GM18858 (cell line): ENCODE data around the gene SYCE1L.
"Not testable (repeated sequence)": the region's sequence is repeated elsewhere in the genome, so short reads cannot be mapped to it uniquely, and the experiment has no call there.

Source experiments
- ATAC-seq: cut with Tn5 transposase; IDR thresholded peaks from one replicate; pipeline ENCODE4 v1.9.1; 2021; ENCODE audit not compliant: unreplicated experiment

The SYCE1L gene, protein sequence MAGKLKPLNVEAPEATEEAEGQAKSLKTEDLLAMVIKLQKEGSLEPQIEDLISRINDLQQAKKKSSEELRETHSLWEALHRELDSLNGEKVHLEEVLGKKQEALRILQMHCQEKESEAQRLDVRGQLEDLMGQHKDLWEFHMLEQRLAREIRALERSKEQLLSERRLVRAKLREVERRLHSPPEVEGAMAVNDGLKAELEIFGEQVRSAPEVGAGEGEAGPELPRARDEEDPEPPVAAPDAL

DNA sequence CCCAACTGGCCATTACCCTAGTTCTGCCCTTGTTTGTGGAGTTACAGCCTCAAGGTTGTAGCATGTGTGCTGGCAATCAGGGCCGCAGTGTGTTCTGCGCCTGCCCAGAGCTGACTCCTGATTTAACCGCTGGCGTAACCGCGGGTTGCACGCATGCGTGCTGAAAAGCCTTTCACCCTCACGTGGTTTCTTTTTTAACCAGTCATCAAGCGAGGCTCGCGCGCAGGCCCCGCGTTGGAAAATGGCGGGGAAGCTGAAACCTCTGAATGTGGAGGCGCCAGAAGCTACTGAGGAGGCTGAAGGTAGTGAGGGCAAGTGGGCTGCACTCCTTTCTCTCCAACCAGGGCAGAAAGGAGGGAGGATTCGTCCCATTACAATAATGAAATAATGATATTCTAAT, at the start of gene SYCE1L:
SYCE1L (plus strand) TSS at position 198 of the 400 bp plus-strand sequence; CDS start at position 242, 44 bp downstream.
- ATAC-seq, result no peak

DNA sequence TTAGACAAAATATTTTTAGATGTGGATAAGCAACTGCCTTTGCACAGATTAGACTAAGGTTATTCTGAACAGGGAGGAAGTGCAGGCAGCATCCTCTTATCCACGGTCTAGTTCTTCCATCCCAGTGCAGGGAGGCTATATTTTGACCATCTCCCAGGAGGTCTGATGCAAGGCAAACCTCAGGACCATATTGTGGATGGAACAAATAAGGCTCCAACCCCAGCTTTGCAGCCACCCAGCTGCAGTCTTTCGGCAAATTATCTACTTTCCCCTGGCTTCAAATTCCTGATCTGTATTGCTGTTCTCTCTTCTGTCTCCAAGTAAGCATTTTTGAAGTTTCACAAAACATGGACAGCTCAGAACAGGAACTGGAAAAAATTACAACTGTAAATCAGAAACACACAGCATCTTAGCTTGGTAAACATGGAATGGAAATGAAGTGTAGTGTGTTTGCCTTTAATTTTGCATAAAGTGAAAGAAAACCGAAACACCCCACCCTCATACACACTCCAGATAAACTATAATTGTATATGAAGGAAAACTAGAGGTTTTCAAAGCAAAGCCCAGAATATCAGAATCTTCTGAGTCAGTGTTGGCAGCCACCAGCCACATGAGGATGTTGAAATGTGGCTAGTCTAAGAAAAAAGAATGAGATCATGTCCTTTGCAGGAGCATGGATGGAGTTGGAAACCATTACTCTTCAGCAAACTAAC, 41.7 kb upstream of the SYCE1L start:
- no peak for ATAC-seq

DNA sequence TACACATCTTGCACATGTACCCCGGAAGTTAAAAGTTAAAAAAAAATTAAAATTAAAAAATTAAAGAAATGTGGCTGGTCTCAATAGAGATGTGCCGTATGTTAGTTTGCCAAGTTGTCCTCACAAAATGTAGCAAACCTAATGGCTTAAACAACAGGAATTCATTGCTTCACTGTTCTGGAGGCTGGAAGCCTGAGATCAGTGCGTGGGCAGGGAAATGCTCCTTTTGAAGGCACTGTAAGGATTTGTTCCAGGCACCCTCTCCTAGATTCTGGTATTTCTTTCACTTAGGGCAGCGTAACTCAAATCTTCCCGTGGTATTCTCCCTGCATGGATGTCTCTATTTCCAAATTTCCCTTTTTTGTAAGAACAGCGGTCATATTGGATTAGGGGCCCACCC, 40.9 kb upstream of the SYCE1L start:
- ATAC-seq, result no peak

DNA sequence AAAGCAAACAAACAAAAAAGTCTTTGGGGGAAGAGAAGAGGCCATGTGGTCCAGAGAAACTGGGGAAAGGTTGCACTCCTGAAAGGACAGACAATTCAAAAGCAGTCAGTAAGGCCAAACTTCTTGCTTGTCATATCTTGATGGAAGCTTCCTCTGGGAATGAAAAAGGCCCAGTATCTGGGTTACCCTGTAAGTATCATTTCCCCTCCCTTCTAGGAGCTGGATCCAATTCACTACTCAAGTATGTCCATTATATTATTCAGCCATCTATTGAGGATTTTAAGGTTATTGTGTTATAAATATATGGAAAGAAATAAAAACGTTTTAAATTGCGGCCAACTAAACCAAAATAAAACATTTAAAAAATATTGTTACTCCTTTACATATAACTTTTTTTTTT, 34.2 kb upstream of the SYCE1L start:
- no peak for ATAC-seq

DNA sequence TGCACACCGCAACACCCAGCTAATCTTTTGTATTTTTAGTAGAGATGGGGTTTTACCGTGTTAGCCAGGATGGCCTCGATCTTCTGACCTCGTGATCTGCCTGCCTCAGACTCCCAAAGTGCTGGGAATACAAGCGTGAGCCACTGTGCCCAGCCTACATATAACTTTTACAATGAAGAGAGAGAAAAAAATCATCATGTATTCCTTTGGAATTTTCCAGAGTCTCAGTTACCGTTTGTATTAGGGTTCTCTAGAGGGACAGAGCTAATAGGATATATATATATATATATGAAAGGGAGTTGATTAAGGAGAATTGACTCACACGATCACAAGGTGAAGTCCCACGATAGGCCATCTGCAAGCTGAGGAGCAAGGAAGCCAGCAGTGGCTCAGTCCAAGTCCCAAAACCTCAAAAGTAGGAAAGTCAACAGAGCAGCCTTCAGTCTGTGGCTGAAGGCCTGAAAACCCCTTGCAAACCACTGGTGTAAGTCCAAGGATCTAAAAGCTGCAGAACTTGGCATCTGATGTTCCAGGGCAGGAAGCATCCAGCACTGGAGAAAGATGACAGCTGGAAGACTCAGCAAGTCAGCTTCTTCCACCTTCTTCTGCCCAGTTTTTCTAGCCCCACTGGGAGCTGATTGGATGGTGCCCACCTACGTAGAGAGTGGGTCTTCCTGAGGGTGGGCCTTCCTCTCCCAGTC, 33.5 kb upstream of the SYCE1L start:
- not testable (repeated sequence) for ATAC-seq

DNA sequence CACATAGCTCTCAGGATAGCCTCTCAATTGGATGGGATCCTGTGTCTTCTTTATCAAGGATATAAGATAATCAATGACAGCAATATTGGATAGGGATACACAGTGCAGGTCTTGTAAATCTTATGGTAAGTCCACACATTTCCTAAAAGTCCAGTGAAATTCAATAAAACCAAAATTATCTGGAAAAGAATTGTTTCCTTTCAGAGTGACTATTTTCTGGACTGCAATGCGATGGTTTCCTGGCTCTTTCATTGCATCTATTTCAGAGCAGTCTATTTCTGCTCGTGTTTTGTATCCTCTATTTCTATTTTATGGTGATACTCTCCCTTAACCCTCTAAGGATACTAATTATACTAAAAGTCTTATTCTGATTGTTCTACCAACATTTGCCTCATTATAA, 32.5 kb upstream of the SYCE1L start:
- no peak for ATAC-seq

DNA sequence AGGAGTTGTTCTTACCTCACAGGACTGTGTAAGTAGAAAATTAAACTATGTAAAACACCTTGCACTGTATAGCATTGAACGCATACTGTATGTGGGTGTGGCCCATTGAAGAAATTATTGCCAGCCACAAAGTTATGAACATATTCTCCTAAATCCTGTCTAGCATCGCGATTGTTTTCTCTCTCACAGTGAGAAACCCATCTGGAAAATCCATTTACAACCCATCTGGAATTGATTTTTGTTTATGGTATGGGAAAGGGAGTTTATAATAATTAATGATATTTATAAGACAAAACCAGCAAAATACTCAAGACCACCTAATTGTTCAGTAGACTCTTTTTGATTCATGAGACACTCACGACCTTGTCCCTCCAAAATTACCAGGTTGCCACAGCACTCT, 30.3 kb upstream of the SYCE1L start:
- no peak for ATAC-seq

DNA sequence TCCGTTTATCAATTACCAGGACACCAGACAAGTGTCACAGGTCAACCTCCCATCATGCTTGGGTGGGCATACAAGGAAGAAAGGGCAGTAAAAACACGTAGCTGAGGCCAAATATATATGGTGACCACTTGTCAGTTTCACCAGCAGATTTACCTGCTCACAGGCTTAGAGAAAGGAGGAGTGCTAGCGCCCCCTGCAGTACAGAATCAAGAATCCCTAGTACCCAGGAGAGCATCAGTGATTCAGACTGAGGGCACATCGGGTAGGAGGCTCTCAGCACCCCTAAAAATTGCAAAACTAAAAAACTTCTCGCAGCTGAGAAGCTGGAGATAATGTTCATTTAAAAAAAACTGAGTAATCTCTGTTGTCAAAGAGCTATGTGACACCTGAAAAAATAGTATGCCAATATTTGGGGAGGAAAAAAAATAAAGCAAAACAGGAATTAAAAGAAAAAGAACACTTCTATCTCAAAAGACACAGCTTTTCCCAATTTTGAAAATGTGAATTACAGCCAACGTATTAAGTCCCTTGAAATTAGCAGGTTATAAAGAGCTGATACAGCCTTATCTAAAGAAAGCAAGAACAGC, 29.5 kb upstream of the SYCE1L start:
- no peak for ATAC-seq

DNA sequence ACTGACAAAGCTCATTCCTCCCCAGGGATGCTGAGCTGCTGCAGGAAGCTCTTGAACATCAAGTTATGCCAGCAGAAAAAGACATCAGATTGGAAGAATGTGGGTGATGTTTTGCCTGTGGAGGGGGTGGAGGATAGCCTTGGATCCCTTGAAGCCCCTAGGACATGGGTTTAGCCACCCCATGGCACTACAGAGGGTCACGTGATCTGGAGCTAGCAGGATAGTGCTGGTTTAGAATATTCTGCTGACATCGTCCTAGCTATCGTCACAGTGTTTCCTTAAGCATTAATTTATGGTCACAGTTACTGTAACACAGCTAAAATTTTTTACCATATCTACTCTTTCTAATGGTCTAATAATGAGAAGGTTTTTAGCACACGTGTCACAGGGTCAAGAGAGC, 28.4 kb upstream of the SYCE1L start:
- no peak for ATAC-seq

DNA sequence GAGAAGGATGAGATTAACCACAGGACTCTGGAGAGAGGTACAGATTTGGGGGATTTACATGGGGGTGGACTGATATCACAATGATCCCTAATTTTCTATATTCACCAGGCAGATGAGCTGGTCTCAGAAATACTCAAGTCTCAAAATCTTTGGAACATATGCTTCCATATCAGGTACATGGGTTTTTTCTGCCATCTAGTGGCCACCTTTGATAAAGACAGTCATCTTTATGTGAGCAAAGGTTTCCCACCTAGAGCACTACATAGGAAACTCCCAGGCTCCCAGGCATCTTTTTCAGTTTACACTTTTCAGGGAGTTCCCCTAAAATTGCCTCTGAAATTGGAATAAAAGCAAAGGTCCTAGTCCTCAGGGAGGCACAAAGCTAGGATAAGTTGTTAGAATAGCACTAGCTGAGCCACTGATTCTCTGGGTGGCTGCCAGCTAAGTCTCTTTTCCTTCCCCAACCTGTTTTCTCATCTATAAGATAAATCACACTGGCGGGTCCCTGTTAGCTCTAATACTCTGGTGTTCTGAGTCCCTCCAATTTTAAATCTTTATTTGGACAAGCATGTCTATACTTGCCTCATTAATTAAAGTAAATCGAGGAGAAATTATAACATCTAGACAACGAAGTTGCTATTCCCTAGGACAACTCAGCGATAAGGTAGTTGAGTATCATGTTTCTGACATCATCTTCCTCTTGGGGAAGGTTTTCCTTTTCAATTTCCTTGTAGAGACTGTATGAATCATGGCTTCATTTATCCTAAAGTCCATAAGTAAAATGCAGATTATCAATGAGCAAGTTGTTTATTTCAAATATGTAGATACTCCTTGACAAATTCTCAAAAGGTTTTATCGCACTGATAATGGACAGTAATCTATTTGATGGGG, 27.2 kb upstream of the SYCE1L start:
- no peak for ATAC-seq

DNA sequence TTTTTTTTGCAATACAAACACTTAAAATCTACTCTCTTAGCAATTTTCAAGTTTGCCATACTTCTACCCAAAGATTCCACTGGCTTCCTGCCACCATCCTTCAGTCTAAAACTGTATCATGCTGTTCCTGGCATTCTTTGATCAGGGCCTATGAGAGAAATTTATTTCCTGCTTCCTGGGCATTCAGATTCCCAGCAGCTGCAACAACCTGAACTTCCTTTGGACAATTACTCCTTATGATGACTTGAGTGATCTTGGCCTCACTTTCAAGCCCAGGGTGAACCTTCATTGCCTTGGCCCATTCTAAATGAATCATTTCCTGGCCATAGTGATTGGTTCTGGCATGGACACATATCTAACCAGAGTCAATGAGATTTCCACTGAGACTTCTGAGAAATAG, 26.3 kb upstream of the SYCE1L start:
- ATAC-seq, result no peak

DNA sequence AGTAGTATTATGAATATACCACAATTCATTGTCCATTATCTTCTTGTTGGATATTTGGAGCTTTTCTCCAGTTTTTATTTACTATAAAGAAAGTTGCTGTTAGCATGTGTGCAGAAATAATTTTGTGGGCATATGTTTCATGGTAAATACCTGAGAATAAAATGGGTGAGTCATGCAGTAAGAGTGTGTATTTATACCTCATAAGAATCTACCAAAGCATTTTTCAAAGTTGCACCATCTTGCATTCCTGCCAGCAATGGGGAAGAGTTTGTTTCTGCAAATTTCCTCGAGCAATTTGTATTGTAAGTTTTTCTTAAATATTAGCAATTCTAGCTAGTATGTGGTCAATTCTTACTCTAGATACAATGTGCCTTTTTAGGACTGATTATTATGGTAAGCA, 16.1 kb upstream of the SYCE1L start:
- ATAC-seq, result no peak

DNA sequence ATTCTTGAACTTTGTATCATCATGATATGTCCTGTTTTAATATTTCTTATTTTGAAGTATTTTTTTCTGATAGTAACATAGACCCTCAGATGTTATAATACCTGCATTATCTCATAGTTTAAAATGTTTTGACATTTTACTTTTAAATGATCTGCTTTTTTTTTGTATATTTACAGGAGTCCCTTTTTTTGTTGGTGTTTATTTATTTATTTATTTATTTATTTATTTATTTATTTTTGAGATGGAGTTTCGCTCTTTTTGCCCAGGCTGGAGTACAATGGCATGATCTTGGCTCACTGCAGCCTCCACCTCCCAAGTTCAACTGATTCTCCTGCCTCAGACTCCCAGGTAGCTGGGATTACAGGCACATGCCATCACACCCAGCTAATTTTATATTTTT, 12.9 kb upstream of the SYCE1L start:
- ATAC-seq, result not testable (repeated sequence)

DNA sequence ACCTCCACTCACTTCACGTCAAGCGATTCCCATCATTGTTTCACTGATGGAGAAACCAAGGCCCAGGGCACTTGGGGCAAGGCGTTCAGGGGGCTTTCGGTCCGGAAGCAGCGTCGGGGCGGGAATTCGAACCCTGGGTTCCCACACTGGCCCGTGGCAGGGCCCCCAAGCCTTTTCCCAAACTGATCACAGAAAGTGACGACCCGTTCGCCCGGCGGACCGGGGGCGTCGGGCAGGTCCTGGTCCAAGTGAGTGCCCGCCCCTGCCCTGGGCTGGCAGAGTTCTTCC, 9.1 kb upstream of the SYCE1L start:
- no peak for ATAC-seq

DNA sequence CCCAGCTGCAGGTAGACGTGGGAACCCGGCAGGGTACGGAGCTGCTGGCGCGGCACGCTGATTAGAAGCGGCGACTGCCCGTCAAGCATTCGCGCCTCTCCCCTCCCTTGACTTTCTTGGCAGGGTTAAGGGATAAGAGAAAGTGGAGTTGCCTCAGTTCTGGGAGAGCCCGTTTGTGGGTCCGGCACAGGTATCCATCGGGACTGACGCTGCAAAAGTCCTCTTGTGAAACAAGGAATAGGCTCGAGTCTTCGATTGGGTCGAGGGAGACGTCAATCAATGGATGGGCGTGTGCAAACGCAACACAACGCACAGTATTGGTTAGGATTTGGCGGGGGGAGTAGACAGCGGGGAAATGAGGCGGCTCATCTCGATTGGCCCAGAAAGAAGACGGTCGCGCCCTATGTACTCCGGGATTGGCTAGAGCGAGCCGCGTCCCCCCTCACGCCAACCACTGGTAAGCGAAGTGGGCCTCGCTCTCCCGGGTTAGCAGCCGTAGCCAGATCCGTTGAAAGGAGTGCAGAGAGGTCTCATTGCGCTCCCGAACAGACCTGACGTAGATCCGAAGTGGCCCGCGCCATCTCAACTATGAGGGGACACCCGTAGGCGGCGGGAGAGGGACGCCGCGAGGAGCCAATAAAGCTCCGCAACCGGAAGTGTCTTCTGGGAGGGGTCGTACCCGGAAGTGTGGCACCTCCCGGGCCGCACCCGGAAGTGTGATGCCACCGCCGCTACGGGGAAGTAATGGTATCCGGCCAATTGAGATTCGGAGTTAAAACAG, 8.5 kb upstream of the SYCE1L start, which contains the start of gene MON1B:
MON1B (plus strand) TSS at position 713 of the 781 bp plus-strand sequence. CDS start 296 bp downstream, outside the sequence.
- peak; percentile 89 for ATAC-seq

DNA sequence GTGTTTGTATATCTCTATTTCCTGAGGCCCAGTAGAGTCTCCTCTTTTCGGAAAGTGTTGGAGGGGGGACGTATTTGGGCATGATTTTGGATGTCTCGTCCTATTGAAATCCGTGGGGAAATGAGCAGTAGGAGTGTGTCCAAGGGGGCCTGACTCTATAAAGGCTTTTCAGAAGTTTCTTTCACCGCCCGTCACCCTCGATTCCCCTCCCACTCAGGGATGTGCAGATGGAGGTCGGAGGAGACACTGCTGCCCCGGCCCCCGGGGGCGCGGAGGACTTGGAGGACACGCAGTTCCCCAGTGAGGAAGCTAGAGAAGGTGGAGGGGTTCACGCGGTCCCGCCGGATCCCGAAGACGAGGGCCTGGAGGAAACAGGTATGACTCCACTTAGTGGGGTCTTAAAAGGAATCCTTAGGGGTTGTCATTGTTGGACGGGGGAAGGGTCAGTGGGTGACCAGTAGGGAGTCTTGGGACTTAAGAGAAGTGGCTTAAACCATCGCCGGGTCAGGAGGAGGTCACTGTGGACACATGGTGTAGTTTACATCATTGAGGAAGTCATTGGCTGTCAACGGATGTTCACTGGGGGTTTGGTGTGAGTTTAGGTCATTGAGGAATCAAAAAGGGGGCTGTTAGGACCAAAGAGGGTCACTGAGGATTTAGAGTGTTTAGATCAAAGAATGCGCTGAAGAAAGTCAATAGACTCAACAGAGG, 7.8 kb upstream of the SYCE1L start:
- ATAC-seq, result no peak

DNA sequence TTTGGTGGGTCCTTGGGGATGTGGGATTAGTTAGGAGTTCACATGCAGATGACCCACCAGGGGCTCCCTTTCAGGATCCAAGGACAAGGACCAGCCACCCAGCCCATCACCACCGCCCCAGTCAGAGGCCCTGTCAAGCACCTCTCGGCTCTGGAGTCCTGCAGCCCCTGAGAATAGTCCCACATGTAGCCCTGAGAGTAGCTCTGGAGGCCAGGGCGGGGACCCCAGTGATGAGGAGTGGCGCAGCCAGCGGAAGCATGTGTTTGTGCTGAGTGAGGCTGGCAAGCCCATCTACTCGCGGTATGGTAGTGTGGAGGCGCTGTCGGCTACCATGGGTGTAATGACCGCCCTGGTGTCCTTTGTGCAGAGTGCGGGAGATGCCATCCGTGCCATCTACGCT, 5.8 kb upstream of the SYCE1L start:
- no peak for ATAC-seq

DNA sequence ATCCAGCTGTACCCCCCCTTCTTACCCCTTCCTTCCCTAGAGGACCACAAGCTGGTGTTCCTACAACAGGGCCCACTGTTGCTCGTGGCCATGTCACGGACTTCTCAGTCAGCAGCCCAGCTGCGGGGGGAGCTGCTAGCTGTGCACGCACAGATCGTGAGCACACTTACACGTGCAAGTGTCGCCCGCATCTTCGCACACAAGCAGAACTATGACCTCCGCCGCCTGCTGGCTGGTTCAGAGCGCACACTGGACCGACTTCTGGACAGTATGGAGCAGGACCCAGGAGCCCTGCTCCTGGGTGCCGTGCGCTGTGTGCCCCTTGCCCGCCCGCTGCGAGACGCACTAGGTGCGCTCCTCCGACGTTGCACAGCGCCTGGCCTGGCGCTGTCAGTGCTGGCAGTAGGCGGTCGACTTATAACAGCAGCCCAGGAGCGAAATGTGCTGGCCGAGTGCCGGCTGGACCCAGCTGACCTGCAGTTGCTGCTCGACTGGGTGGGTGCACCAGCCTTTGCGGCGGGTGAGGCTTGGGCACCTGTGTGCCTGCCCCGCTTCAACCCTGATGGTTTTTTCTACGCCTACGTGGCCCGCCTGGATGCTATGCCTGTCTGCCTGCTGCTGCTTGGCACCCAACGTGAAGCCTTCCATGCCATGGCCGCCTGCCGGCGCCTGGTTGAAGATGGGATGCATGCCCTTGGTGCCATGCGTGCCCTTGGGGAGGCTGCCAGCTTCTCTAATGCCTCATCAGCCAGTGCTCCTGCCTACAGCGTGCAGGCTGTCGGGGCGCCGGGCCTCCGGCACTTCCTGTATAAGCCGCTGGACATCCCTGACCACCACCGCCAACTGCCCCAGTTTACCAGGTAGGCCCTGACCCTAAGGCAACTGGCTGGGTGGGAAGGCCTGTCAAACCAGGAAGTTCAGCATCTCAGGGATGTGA, 4.6 kb upstream of the SYCE1L start:
- no peak for ATAC-seq
